NCI-H2107 treated with DMSO at 0.1 percent for 48 hours (cell line): Measurements from ENCODE around the gene ATP2C1.
A peak's percentile ranks its signal among the peaks of the same experiment; 100 is the strongest.
"Not testable (repeated sequence)": the region's sequence is repeated elsewhere in the genome, so short reads cannot be mapped to it uniquely, and the experiment has no call there.

ENCODE experiments used
- DNase-seq: peaks from one replicate; lab custom pipeline; 2025; ENCODE audit not compliant: unreplicated experiment; lab: John Stamatoyannopoulos, UW

Gene ATP2C1

GRCh38 chr3:130972592-130972991, 78.7 kb downstream of the ATP2C1 start:
- not testable (repeated sequence) for DNase-seq

- DNase-seq, result no peak
These were observed 79.5 kb downstream of the ATP2C1 start for GRCh38 chr3:130973406-130973805.

GRCh38 chr3:130974201-130974600, 80.3 kb downstream of the ATP2C1 start:
- DNase-seq, result no peak

GRCh38 chr3:130975251-130975650, 81.4 kb downstream of the ATP2C1 start:
- DNase-seq, result no peak

GRCh38 chr3:130976706-130977105, 82.8 kb downstream of the ATP2C1 start:
- no peak for DNase-seq

- no peak for DNase-seq
These were observed 85.2 kb downstream of the ATP2C1 start for GRCh38 chr3:130979117-130979516.

GRCh38 chr3:130981469-130981868, 87.6 kb downstream of the ATP2C1 start:
- DNase-seq, result no peak

GRCh38 chr3:130990282-130990681, 96.4 kb downstream of the ATP2C1 start:
- DNase-seq, result no peak

GRCh38 chr3:130991126-130991525, 97.2 kb downstream of the ATP2C1 start:
- no peak for DNase-seq

- peak; percentile 77 for DNase-seq
These were observed 98.5 kb downstream of the ATP2C1 start for GRCh38 chr3:130992344-130992743.

- no peak for DNase-seq
These were observed 103.4 kb downstream of the ATP2C1 start for GRCh38 chr3:130997289-130997688.

GRCh38 chr3:131001071-131001470, 107.2 kb downstream of the ATP2C1 start:
- no peak for DNase-seq

GRCh38 chr3:131004603-131005002, 110.7 kb downstream of the ATP2C1 start:
- no peak for DNase-seq

- no peak for DNase-seq
These were observed 113.4 kb downstream of the ATP2C1 start for GRCh38 chr3:131007256-131007655.

- DNase-seq, result no peak
These were observed 113.9 kb downstream of the ATP2C1 start for GRCh38 chr3:131007782-131008181.

- no peak for DNase-seq
These were observed 114.4 kb downstream of the ATP2C1 start for GRCh38 chr3:131008326-131008725.

- no peak for DNase-seq
These were observed 115.8 kb downstream of the ATP2C1 start for GRCh38 chr3:131009698-131010097.

GRCh38 chr3:131018970-131019369, 125.1 kb downstream of the ATP2C1 start:
- DNase-seq, result no peak

GRCh38 chr3:131020122-131020693, 126.3 kb downstream of the ATP2C1 start:
- no peak for DNase-seq

GRCh38 chr3:131025539-131025938, 131.7 kb downstream of the ATP2C1 start:
- no peak for DNase-seq

GRCh38 chr3:131026321-131027151, 132.7 kb downstream of the ATP2C1 start, which contains the start of the genes ASTE1 and NEK11:
Gene ASTE1, minus strand, starts transcription at chr3:131026825. Its CDS starts 1,519 bp downstream, at chr3:131025306.
Gene NEK11, plus strand, starts transcription at chr3:131026877. Its CDS starts 2,832 bp downstream, at chr3:131029709.
- DNase-seq, result peak; percentile 85

GRCh38 chr3:131028844-131029243, 135.0 kb downstream of the ATP2C1 start:
- DNase-seq, result no peak
